NT2/D1 (cell line): ENCODE data around the gene GIGYF1.
A peak's percentile ranks its signal among the peaks of the same experiment; 100 is the strongest.

Source experiments
- DNase-seq: peaks from one replicate; pipeline ENCODE4 v3.0.0-alpha.2; 2011; ENCODE audit warnings: low read depth, low spot score
- H3K27me3 ChIP-seq: 2 replicates; pipeline ENCODE4 v1.6.0; 2011; ENCODE audit warnings: mild to moderate bottlenecking; ENCODE audit not compliant: insufficient read length, insufficient read depth
- H3K36me3 ChIP-seq: 2 replicates; pipeline ENCODE4 v1.6.1; 2011; ENCODE audit warnings: mild to moderate bottlenecking, low read length, mixed read lengths; ENCODE audit not compliant: insufficient read depth, insufficient read length
- H3K4me1 ChIP-seq: 2 replicates; pipeline ENCODE4 v1.5.1; 2011; ENCODE audit not compliant: insufficient read depth, insufficient read length
- H3K4me3 ChIP-seq: 2 replicates; pipeline ENCODE4 v1.5.1; 2011; ENCODE audit warnings: low read depth; ENCODE audit not compliant: insufficient read length
- H3K9ac ChIP-seq: 2 replicates; pipeline ENCODE4 v1.6.0; 2011; ENCODE audit warnings: low read depth; ENCODE audit not compliant: insufficient read length
- H3K9me3 ChIP-seq: 2 replicates; pipeline ENCODE4 v1.5.1; 2011; ENCODE audit warnings: mild to moderate bottlenecking, low read length; ENCODE audit not compliant: insufficient read depth
- SUZ12 ChIP-seq: IDR thresholded peaks from 2 replicates; pipeline ENCODE4 v1.6.1; 2011; ENCODE audit not compliant: insufficient read length, insufficient read depth; ENCODE audit errors: extremely low read depth
- YY1 ChIP-seq: IDR thresholded peaks from 2 replicates; pipeline ENCODE4 v1.6.1; 2011; ENCODE audit not compliant: insufficient read length, insufficient read depth
- ZNF274 ChIP-seq: IDR thresholded peaks from 2 replicates; pipeline ENCODE4 v1.6.1; 2011; ENCODE audit warnings: mild to moderate bottlenecking, low read depth, low read length

GIGYF1 gene

DNA sequence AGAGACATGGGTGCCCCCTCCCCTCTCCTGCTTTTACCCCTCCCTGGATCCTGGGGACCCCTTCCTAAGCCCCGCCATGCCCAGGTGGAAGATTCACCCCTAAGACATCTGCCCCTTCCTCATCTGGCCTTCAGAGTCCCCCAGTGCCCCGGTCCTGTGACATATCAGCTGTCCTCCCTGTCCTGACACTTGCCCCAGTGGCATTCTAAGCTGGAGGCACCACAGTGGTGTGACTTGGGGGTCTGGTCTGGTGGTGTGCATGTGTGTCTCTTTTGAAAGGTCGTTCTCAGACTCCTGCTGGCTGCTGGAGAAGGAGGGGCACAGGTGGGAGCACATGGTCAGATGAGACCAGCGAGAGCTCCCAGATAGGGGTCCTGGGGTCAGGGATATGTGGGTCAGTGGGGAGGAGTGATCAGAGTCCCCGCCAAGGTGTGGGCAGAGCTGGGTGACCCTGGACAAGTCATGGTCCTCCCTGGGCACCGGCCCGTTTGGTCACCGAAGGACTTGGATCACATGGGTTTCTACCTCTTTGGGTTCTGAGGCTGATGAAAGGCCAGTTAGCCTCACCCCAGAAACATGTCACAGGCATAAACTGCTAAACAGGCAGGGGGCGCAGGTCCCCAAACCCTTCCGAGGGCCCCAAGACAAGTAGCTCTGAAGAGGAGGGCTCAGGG is 52.1 kb downstream of the GIGYF1 start:
- DNase-seq, result no peak
- no peaks in the 10 kb centered on the region for H3K36me3 ChIP-seq
- H3K27me3 ChIP-seq, result no peaks in the 10 kb centered on the region
- no peaks in the 10 kb centered on the region for H3K9me3 ChIP-seq
- TF ChIP-seq SUZ12 (no peak), ZNF274 (no peak), YY1 (no peak)
- H3K4me1 ChIP-seq, result peaks cover 8% of the 10 kb centered on the region
- H3K9ac ChIP-seq, result no peak overlapping the region
- H3K4me3 ChIP-seq, result no peak overlapping the region

DNA sequence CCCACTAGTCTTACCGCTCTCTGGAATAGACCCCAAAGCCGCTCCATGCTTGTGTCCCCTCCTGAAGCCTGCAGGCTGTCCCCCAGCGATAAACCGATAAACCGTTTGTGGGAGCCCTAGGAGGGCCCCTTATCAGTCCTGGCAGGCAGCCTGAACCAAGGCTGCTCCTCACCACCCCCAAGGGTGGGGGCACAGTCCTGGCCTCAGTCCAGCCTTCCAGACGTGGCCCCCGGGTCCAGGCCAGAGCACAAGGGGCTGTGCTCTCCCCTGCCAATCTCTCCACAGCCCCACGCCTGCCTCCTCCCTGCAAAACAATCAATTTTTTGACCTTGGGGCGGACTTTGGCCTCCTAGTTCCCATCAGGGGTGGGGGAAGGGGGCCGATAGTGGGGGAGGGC is 52.6 kb downstream of the GIGYF1 start, which contains the start of gene TFR2:
Gene TFR2 (minus strand): TSS at position 90 of the 397 bp plus-strand sequence. CDS start 43 bp downstream, at position 47.
- no peaks in the 10 kb centered on the region for H3K27me3 ChIP-seq
- H3K36me3 ChIP-seq, result no peaks in the 10 kb centered on the region
- H3K9ac ChIP-seq, result peak within 1 kb of the TSS; percentile 21
- TF ChIP-seq SUZ12, result no peak
- TF ChIP-seq YY1, result no peak
- no peak for TF ChIP-seq ZNF274
- H3K4me3 ChIP-seq, result no peak within 1 kb of the TSS
- H3K9me3 ChIP-seq, result no peaks in the 10 kb centered on the region
- DNase-seq, result no peak
- peaks cover 8% of the 10 kb centered on the region for H3K4me1 ChIP-seq

DNA sequence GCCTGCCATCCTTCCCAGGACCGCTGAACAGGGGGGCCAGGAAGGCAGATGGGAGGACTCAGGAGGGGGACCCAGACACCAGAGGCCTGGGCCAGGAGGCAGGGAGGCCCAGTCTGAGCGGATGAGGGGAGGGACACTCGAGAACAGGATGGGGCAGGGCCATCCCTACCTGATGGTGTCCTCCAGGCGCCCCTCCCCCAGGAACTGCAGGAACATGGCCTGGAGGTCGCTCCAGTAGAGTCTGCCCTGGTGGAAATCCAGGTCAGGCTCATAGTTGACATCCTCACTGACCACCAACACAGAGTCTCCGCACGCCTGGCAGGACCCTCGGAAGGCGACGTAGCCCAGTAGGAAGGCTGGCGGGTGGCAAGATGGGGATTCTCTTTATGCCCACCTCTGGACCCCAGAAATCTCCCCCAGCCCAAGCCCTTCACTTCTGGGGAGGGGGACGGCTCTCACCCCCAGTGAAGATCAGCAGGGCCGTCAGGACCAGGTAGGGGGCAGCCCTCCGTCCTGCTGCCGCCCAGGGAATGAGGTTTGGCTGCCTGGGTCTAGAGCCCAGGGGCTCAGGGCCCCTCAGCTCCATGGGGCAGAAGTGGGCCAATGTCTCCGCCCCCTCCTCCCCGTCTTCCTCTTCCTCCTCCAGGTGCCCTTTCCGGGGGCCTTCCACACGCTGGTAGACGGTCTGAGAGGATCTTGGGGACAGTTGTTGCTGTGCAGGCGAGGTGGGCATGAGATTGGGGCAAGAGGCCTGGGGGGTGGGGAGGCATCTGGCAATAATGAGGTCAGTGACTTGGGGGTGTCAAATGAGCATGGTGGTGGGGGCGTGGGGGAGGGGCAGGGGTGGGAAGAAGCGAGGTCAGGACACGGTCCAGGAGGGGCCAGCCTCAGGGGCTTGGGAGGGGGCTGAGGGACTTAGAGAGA is 53.3 kb downstream of the GIGYF1 start:
- Histone ChIP-seq H3K4me3 (no peak overlapping the region), H3K9ac (peak overlapping the region; percentile 21), H3K9me3 (no peaks in the 10 kb centered on the region), H3K27me3 (no peaks in the 10 kb centered on the region), H3K36me3 (no peaks in the 10 kb centered on the region), H3K4me1 (peaks cover 8% of the 10 kb centered on the region)
- TF ChIP-seq SUZ12 (no peak), YY1 (no peak), ZNF274 (no peak)
- DNase-seq, result no peak

DNA sequence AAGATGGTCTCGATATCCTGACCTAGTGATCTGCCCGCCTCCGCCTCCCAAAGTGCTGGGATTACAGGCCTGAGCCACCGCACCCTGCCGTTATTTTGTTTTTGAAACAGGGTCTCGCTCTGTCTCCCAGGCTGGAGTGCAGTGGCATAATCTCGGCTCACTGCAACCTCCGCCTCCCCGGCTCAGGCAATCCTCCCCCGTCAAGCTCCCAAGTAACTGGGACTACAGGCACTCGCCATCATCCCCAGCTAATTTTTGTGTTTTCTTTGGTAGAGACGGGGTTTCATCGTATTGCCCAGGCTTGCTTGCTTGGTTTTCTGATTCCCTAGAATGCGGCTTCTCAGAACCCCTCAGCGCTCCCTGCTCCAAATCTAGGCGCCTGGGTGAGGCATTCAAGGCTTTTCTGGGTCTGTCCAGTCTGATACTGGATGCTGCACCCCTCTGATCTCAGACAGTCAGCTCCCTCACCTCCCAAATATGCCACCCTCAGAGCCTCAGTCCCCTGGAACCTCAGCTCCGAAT is 54.0 kb downstream of the GIGYF1 start:
- Histone ChIP-seq H3K9me3 (no peaks in the 10 kb centered on the region), H3K27me3 (no peaks in the 10 kb centered on the region), H3K4me1 (peaks cover 8% of the 10 kb centered on the region), H3K9ac (peak overlapping the region; percentile 21), H3K36me3 (no peaks in the 10 kb centered on the region), H3K4me3 (no peak overlapping the region)
- no peak for TF ChIP-seq SUZ12
- TF ChIP-seq YY1, result no peak
- TF ChIP-seq ZNF274, result no peak
- DNase-seq, result no peak

DNA sequence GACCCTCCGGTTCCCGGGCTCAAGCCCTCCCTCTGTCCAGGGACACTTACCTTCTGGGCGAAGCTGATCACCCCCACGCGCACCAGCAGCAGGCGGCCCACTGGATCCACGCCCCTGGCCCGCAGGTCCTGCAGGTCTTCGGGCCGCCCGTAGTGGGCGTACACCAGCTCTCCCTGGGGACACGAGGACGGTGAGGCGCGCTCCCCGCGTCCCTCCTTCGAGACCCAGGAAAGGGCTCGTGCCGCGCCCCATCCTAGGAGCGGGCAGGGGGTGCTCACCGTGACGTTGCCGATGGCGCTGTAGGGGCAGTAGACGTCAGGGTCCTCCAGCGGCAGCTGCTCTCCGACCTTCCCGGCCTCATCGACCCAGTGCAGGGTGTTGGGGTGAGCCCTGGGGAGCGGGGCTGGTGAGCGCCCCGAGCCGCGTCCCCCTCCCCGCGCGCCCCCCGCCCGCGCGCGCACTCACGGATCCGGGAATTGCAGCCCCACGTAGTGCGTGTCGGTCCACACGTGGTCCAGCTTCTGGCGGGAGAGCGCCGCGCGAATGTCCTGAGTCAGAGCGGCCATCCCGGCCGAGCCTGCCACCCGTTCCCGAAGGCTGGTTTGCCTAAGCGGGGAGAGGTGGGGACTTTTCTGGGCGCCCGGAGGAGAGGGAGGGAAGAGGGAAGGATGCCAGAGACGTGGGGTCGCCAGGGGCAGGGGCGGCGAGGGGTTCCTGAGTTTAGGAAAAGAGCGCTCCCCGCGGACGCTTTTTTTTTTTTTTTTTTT is 60.9 kb downstream of the GIGYF1 start:
- Histone ChIP-seq H3K9ac (peak overlapping the region; percentile 61), H3K4me3 (peak overlapping the region; percentile 54), H3K4me1 (peaks cover 2% of the 10 kb centered on the region), H3K27me3 (no peaks in the 10 kb centered on the region), H3K9me3 (no peaks in the 10 kb centered on the region), H3K36me3 (no peaks in the 10 kb centered on the region)
- no peak for DNase-seq
- TF ChIP-seq ZNF274 (no peak), YY1 (no peak), SUZ12 (no peak)

DNA sequence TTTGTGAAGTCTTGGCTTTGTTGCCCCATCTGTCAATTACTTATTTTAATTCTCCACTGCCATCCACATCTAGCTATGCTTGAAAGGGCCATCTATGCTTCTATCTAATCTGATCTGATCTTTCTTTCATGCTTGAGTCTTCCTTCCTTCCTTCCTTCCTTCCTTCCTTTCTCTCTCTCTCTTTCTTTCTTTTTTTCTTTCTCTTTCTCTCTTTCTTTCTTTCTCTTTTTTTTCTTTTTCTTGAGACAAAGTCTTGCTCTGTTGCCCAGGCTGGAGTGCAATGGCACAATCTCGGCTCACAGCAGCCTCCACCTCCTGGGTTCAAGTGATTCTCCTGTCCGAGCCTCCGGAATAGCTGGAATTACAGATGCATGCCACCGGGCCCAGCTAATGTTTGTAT is 64.0 kb downstream of the GIGYF1 start:
- Histone ChIP-seq H3K27me3 (peaks cover 6% of the 10 kb centered on the region), H3K9ac (no peak overlapping the region), H3K36me3 (no peaks in the 10 kb centered on the region), H3K4me3 (no peak overlapping the region), H3K9me3 (no peaks in the 10 kb centered on the region), H3K4me1 (peaks cover 4% of the 10 kb centered on the region)
- TF ChIP-seq YY1, result no peak
- no peak for TF ChIP-seq SUZ12
- TF ChIP-seq ZNF274, result no peak
- DNase-seq, result no peak
